Thymus (tissue), 11 donors: ENCODE measurements around the gene PSMA5. TPM values are rescaled to one million over a fixed set of nuclear protein-coding genes. Genes with fewer than 3 reads are reported as not detected.

ENCODE experiments used
- DNase-seq, 9 donors: peaks; one replicate each; pipeline ENCODE4 v3.0.0-alpha.2; 2013; ENCODE audit warnings: low spot score in 9 of 9, low read depth in 6 of 9, missing footprints in 1 of 9
- H3K27ac ChIP-seq, 2 donors: one replicate each; pipeline ENCODE4 v1.5.1; 2013; ENCODE audit warnings: control low read depth in 1 of 2, low read depth in 1 of 2, low read length in 1 of 2, mild to moderate bottlenecking in 1 of 2, moderate library complexity in 1 of 2
- H3K27me3 ChIP-seq, 2 donors: one replicate each; pipeline ENCODE4 v1.5.1; 2013; ENCODE audit warnings: low read length in 1 of 2; ENCODE audit not compliant: control insufficient read depth in 2 of 2, insufficient read depth in 1 of 2
- H3K36me3 ChIP-seq, 2 donors: one replicate each; pipeline ENCODE4 v1.5.1; 2013; ENCODE audit warnings: low read length in 1 of 2, mild to moderate bottlenecking in 1 of 2, moderate library complexity in 1 of 2; ENCODE audit not compliant: control insufficient read depth in 2 of 2, insufficient read depth in 2 of 2
- H3K4me1 ChIP-seq, 2 donors: one replicate each; pipeline ENCODE4 v1.5.1; 2013; ENCODE audit warnings: low read length in 2 of 2; ENCODE audit not compliant: control insufficient read depth in 2 of 2, insufficient read depth in 2 of 2
- H3K4me3 ChIP-seq, 2 donors: one replicate each; pipeline ENCODE4 v1.5.1; 2013; ENCODE audit warnings: low read length in 2 of 2, control low read depth in 1 of 2, mild to moderate bottlenecking in 1 of 2
- H3K9me3 ChIP-seq, 2 donors: one replicate each; pipeline ENCODE4 v1.5.1; 2013; ENCODE audit warnings: low read length in 1 of 2, mild to moderate bottlenecking in 1 of 2; ENCODE audit not compliant: control insufficient read depth in 2 of 2, insufficient read depth in 1 of 2
- WGBS: extraction: QIAGEN DNeasy Blood & Tissue Kit; methylation state at CpG from one replicate; pipeline ENCODE4 v1.1.7; 2013; 5-methylcytosine and 5-hydroxymethylcytosine counted together
- polyA plus RNA-seq: library from polyadenylated mRNA; stranded (reverse); fragments of 200-250 nt; gene quantifications from one replicate; pipeline ENCODE4 v1.2.3, GENCODE V29; 2013
- total RNA-seq: library from RNA; stranded (reverse); fragments of 120-200 nt; gene quantifications from one replicate; pipeline ENCODE4 v1.2.4, GENCODE V29; 2013
- donor health status: healthy.

The PSMA5 gene
- total and polyA plus RNA-seq, 2 donors: 72.3 to 144 TPM

GRCh38 chr1:109356915-109357314, 69.3 kb downstream of the PSMA5 start:
- Histone ChIP-seq H3K9me3 (no peaks in the 10 kb centered on the region), H3K27me3 (no peaks in the 10 kb centered on the region), H3K27ac (no peak overlapping the region), H3K36me3 (no peaks in the 10 kb centered on the region), H3K4me3 (no peak overlapping the region), H3K4me1 (no peaks in the 10 kb centered on the region)
- WGBS: 100% methylated on average over 1 of the region's 1 CpG
- DNase-seq: no peak

GRCh38 chr1:109356505-109356904, 69.7 kb downstream of the PSMA5 start:
- Histone ChIP-seq H3K27me3 (no peaks in the 10 kb centered on the region), H3K4me1 (no peaks in the 10 kb centered on the region), H3K27ac (no peak overlapping the region), H3K36me3 (peaks cover 1 to 3% of the 10 kb centered on the region in 2 donors), H3K4me3 (no peak overlapping the region), H3K9me3 (no peaks in the 10 kb centered on the region)
- no peak for DNase-seq
- WGBS: 95% methylated on average over 1 of the region's 1 CpG

- Histone ChIP-seq H3K27ac (no peak overlapping the region), H3K4me1 (no peaks in the 10 kb centered on the region), H3K4me3 (no peak overlapping the region), H3K9me3 (no peaks in the 10 kb centered on the region), H3K27me3 (no peaks in the 10 kb centered on the region), H3K36me3 (peaks cover 4 to 6% of the 10 kb centered on the region in 2 donors)
- WGBS: 97% methylated on average over 3 of the region's 3 CpGs
- DNase-seq: no peak
Observed at GRCh38 chr1:109354929-109355328, 71.3 kb downstream of the PSMA5 start.

- WGBS: 97% methylated on average over 5 of the region's 5 CpGs
- H3K36me3 ChIP-seq: peaks cover 4 to 6% of the 10 kb centered on the region in 2 donors
- DNase-seq: no peak
Observed at GRCh38 chr1:109351457-109351856, 74.8 kb downstream of the PSMA5 start.

GRCh38 chr1:109350655-109351054, 75.6 kb downstream of the PSMA5 start:
- DNase-seq: no peak
- peaks cover 4 to 6% of the 10 kb centered on the region in 2 donors for H3K36me3 ChIP-seq
- no peaks in the 10 kb centered on the region for H3K27me3 ChIP-seq
- H3K27ac ChIP-seq: no peak overlapping the region
- 100% methylated on average over 1 of the region's 1 CpG for WGBS
- H3K4me3 ChIP-seq: no peak overlapping the region
- no peaks in the 10 kb centered on the region for H3K9me3 ChIP-seq
- no peaks in the 10 kb centered on the region for H3K4me1 ChIP-seq

More at GRCh38 chr1:109351457-109351856, 74.8 kb downstream of the PSMA5 start:
- no peaks in the 10 kb centered on the region for H3K4me1 ChIP-seq
- H3K4me3 ChIP-seq: no peak overlapping the region
- H3K27me3 ChIP-seq: no peaks in the 10 kb centered on the region
- H3K9me3 ChIP-seq: no peaks in the 10 kb centered on the region
- no peak overlapping the region for H3K27ac ChIP-seq

- 95% methylated on average over 4 of the region's 4 CpGs for WGBS
- H3K9me3 ChIP-seq: no peaks in the 10 kb centered on the region
- peaks cover 6% of the 10 kb centered on the region in 2 donors for H3K36me3 ChIP-seq
- H3K4me3 ChIP-seq: no peak overlapping the region
- no peaks in the 10 kb centered on the region for H3K27me3 ChIP-seq
- no peak overlapping the region for H3K27ac ChIP-seq
- no peaks in the 10 kb centered on the region for H3K4me1 ChIP-seq
- DNase-seq: no peak
Observed at GRCh38 chr1:109350182-109350581, 76.1 kb downstream of the PSMA5 start.

Other genes starting within 250 kb of the PSMA5 start
- gene SARS1, start 212.5 kb downstream of the PSMA5 start, total RNA-seq: 109 TPM
- 72.2 TPM for gene SARS1, start 212.5 kb downstream of the PSMA5 start, polyA plus RNA-seq
- 1.2 TPM for gene CELSR2, start 176.9 kb downstream of the PSMA5 start, total RNA-seq
- 2.5 TPM for gene CELSR2, start 176.9 kb downstream of the PSMA5 start, polyA plus RNA-seq
- gene PSRC1, start 143.3 kb downstream of the PSMA5 start, total RNA-seq: 16.6 TPM
- 5.8 TPM for gene PSRC1, start 143.3 kb downstream of the PSMA5 start, polyA plus RNA-seq
- 0.09 TPM for gene MYBPHL, start 119.4 kb downstream of the PSMA5 start, total RNA-seq
- 0.43 TPM for gene MYBPHL, start 119.4 kb downstream of the PSMA5 start, polyA plus RNA-seq
- 3.6 TPM for gene SORT1, start 28.5 kb downstream of the PSMA5 start, total RNA-seq
- 10.3 TPM for gene SORT1, start 28.5 kb downstream of the PSMA5 start, polyA plus RNA-seq
- 0.05 TPM for gene SYPL2, start 40.1 kb upstream of the PSMA5 start, total RNA-seq
- 0.34 TPM for gene SYPL2, start 40.1 kb upstream of the PSMA5 start, polyA plus RNA-seq
- 5.4 TPM for gene ATXN7L2, start 57.5 kb upstream of the PSMA5 start, total RNA-seq
- 19.6 TPM for gene ATXN7L2, start 57.5 kb upstream of the PSMA5 start, polyA plus RNA-seq
- gene CYB561D1, start 67.6 kb upstream of the PSMA5 start, total RNA-seq: 3.3 TPM
- 9.4 TPM for gene CYB561D1, start 67.6 kb upstream of the PSMA5 start, polyA plus RNA-seq
- 2.5 TPM for gene AMIGO1, start 83.3 kb upstream of the PSMA5 start, total RNA-seq
- 2.3 TPM for gene AMIGO1, start 83.3 kb upstream of the PSMA5 start, polyA plus RNA-seq
- 0.42 TPM for gene GPR61, start 113.4 kb upstream of the PSMA5 start, total RNA-seq
- 0.07 TPM for gene GPR61, start 113.4 kb upstream of the PSMA5 start, polyA plus RNA-seq
- 7.7 TPM for gene GNAI3, start 122.2 kb upstream of the PSMA5 start, total RNA-seq
- gene GNAI3, start 122.2 kb upstream of the PSMA5 start, polyA plus RNA-seq: 4.7 TPM
- gene GNAT2, start 193.2 kb upstream of the PSMA5 start, total RNA-seq: 0.14 TPM
- gene GNAT2, start 193.2 kb upstream of the PSMA5 start, polyA plus RNA-seq: 0.05 TPM
- gene AMPD2, start 193.4 kb upstream of the PSMA5 start, total RNA-seq: 24.8 TPM
- 32.8 TPM for gene AMPD2, start 193.4 kb upstream of the PSMA5 start, polyA plus RNA-seq
- gene GSTM4, start 229.7 kb upstream of the PSMA5 start, total RNA-seq: 6.7 TPM
- gene GSTM4, start 229.7 kb upstream of the PSMA5 start, polyA plus RNA-seq: 15.6 TPM
- 14.7 TPM for gene GSTM2, start 241.6 kb upstream of the PSMA5 start, total RNA-seq
- 100 TPM for gene GSTM2, start 241.6 kb upstream of the PSMA5 start, polyA plus RNA-seq